Lung (tissue), 12 donors: ENCODE measurements around the gene CCL1. TPM values are rescaled to one million over a fixed set of nuclear protein-coding genes. Genes with fewer than 3 reads are reported as not detected.

Experiments
- ATAC-seq: fragments of 200-7000 bp; cut with Tn5 transposase; one replicate; pipeline ENCODE4 v1.9.1; 2020; ENCODE audit warnings: moderate number of reproducible peaks; ENCODE audit not compliant: insufficient read depth, low FRiP score
- DNase-seq, 3 donors: peaks; one replicate each; pipeline ENCODE4 v3.0.0-alpha.2; 2013 to 2017
- H3K27ac ChIP-seq, 2 donors: one replicate each; pipeline ENCODE4 v1.5.1; 2013; ENCODE audit warnings: mild to moderate bottlenecking in 2 of 2, moderate library complexity in 2 of 2, control low read depth in 1 of 2, inconsistent platforms in 1 of 2, low read depth in 1 of 2, low read length in 1 of 2
- H3K27me3 ChIP-seq, 3 donors: one replicate each; pipeline ENCODE4 v1.5.1; 2013; ENCODE audit warnings: low read length in 2 of 3; ENCODE audit not compliant: control insufficient read depth in 3 of 3, insufficient read depth in 3 of 3
- H3K36me3 ChIP-seq, 4 donors: one replicate each; pipeline ENCODE4 v1.5.1; 2013; ENCODE audit warnings: low read length in 4 of 4, mild to moderate bottlenecking in 1 of 4, moderate library complexity in 1 of 4; ENCODE audit not compliant: control insufficient read depth in 4 of 4, insufficient read depth in 4 of 4
- H3K4me1 ChIP-seq, 5 donors: one replicate each; pipeline ENCODE4 v1.5.1; 2013; ENCODE audit warnings: low read length in 5 of 5, mild to moderate bottlenecking in 2 of 5, moderate library complexity in 1 of 5; ENCODE audit not compliant: control insufficient read depth in 5 of 5, insufficient read depth in 5 of 5
- H3K4me3 ChIP-seq: one replicate; pipeline ENCODE4 v1.5.1; 2013; ENCODE audit warnings: mild to moderate bottlenecking, control low read depth, moderate library complexity
- H3K9ac ChIP-seq, 2 donors: one replicate each; pipeline ENCODE4 v1.5.1; 2013; ENCODE audit warnings: low read length in 2 of 2, control low read depth in 1 of 2; ENCODE audit not compliant: insufficient read depth in 1 of 2
- H3K9me3 ChIP-seq, 4 donors: one replicate each; pipeline ENCODE4 v1.5.1; 2013; ENCODE audit warnings: low read length in 3 of 4, mild to moderate bottlenecking in 1 of 4, moderate library complexity in 1 of 4; ENCODE audit not compliant: control insufficient read depth in 4 of 4, insufficient read depth in 3 of 4
- CTCF ChIP-seq: IDR thresholded peaks from 2 replicates; pipeline ENCODE4 v1.5.1; 2012; ENCODE audit warnings: mild to moderate bottlenecking; ENCODE audit errors: control extremely low read depth, extremely low read depth
- WGBS, 2 donors: extraction: QIAGEN DNeasy Blood & Tissue Kit; methylation state at CpG; one replicate each; pipeline ENCODE4 v1.1.7; 2013; 5-methylcytosine and 5-hydroxymethylcytosine counted together
- polyA plus RNA-seq, 2 donors: library from polyadenylated mRNA; stranded (reverse); fragments of 200-250 nt; gene quantifications; one replicate each; pipeline ENCODE4 v1.2.1, GENCODE V29; 2013
- total RNA-seq, 2 donors: library from RNA; depleted of rRNA in 1 of 2; stranded (reverse); fragments of >200 nt in 1 of 2; gene quantifications; one replicate each; pipeline ENCODE4 v1.2.1, GENCODE V29; 2014 to 2021
- donor health status: control.
- donor health status: control.
- donor health status: Bipolar disorder and iron deficiency.
- donor health status: healthy.
- donor health status: DM: yes; HTN: yes; CAD: no.

The CCL1 gene
- total and polyA plus RNA-seq, 4 donors: 0.44 TPM; not detected in 3

GRCh38 chr17:34311291-34311690, 51.7 kb downstream of the CCL1 start:
- no peak for DNase-seq
- Histone ChIP-seq H3K9me3 (no peaks in the 10 kb centered on the region), H3K27ac (no peak overlapping the region), H3K4me1 (peaks cover 0 to 17% (median 10%) of the 10 kb centered on the region in 5 donors), H3K4me3 (no peak overlapping the region), H3K9ac (no peak overlapping the region), H3K36me3 (no peaks in the 10 kb centered on the region), H3K27me3 (no peaks in the 10 kb centered on the region)
- ATAC-seq: no peak
- WGBS, 2 donors: 77 to 90% methylated on average over 7 of the region's 7 CpGs
- no peak for TF ChIP-seq CTCF

Other genes with a start within 250 kb of the CCL1 start
- gene CCL2, start 107.9 kb downstream of the CCL1 start, total RNA-seq: 10 to 100 TPM; 80.8 to 93.5 TPM
- gene CCL2, start 107.9 kb downstream of the CCL1 start, polyA plus RNA-seq: 1,000 to 10,000 TPM in 1 of 2 donors, 100 to 1,000 TPM in 1; 226 to 1,172 TPM
- 1 to 10 TPM in 1 of 2 donors, not detected in 1; 1.0 TPM for gene CCL7, start 93.0 kb downstream of the CCL1 start, total RNA-seq
- 10 to 100 TPM in 1 of 2 donors, 1 to 10 TPM in 1; 1.0 to 44.9 TPM for gene CCL7, start 93.0 kb downstream of the CCL1 start, polyA plus RNA-seq
- under 1 TPM; 0.18 to 0.80 TPM for gene CCL11, start 77.5 kb downstream of the CCL1 start, total RNA-seq
- 1 to 10 TPM in 1 of 2 donors, under 1 TPM in 1; 0.39 to 3.6 TPM for gene CCL11, start 77.5 kb downstream of the CCL1 start, polyA plus RNA-seq
- gene CCL8, start 43.8 kb downstream of the CCL1 start, total RNA-seq: under 1 TPM; 0.26 to 0.95 TPM
- 1 to 10 TPM in 1 of 2 donors, under 1 TPM in 1; 0.49 to 7.6 TPM for gene CCL8, start 43.8 kb downstream of the CCL1 start, polyA plus RNA-seq
- 1 to 10 TPM; 4.4 to 4.6 TPM for gene CCL13, start 6.8 kb downstream of the CCL1 start, total RNA-seq
- 1 to 10 TPM; 2.5 to 3.7 TPM for gene CCL13, start 6.8 kb downstream of the CCL1 start, polyA plus RNA-seq
- under 1 TPM; 0.09 to 0.17 TPM for gene TMEM132E, start 216.3 kb upstream of the CCL1 start, total RNA-seq
- under 1 TPM; 0.02 to 0.05 TPM for gene TMEM132E, start 216.3 kb upstream of the CCL1 start, polyA plus RNA-seq